Right renal pelvis (tissue), 4 donors: ENCODE results near the gene SIDT1. TPM values are rescaled to one million over a fixed set of nuclear protein-coding genes. Genes with fewer than 3 reads are reported as not detected.

ENCODE experiments used
- DNase-seq, 4 donors: peaks; one replicate each; pipeline ENCODE4 v3.0.0-alpha.2; 2013; ENCODE audit warnings: low read depth in 4 of 4, low spot score in 3 of 4, missing footprints in 1 of 4
- polyA plus RNA-seq, 4 donors: library from polyadenylated mRNA; unstranded; fragments of 120-200 nt; gene quantifications; one replicate each; pipeline ENCODE4 v1.2.1, GENCODE V29; 2013; ENCODE audit not compliant: insufficient read length in 4 of 4

SIDT1 gene
- 1 to 10 TPM; 2.7 to 3.8 (median 3.2) TPM for polyA plus RNA-seq

- DNase-seq: no peak
These were observed at the start of gene SIDT1 for GRCh38 chr3:113531826-113532697. SIDT1 (plus strand) TSS chr3:113532555; CDS start chr3:113533022, 467 bp downstream.

- no peak for DNase-seq
These were observed 47.2 kb upstream of the SIDT1 start for GRCh38 chr3:113485161-113485609.

- peak in 1 of 4 donors; percentile 16 for DNase-seq
These were observed 37.3 kb upstream of the SIDT1 start for GRCh38 chr3:113495035-113495434.

- DNase-seq: no peak
These were observed 35.4 kb upstream of the SIDT1 start for GRCh38 chr3:113496924-113497323.

- DNase-seq: no peak
These were observed 33.9 kb upstream of the SIDT1 start for GRCh38 chr3:113498221-113499005.

- no peak for DNase-seq
These were observed 33.3 kb upstream of the SIDT1 start for GRCh38 chr3:113499081-113499480.

- no peak for DNase-seq
These were observed 30.8 kb upstream of the SIDT1 start for GRCh38 chr3:113501597-113501996.

GRCh38 chr3:113505867-113506266 lies 26.5 kb upstream of the SIDT1 start:
- no peak for DNase-seq

GRCh38 chr3:113507501-113508067 lies 24.8 kb upstream of the SIDT1 start:
- DNase-seq: no peak

- DNase-seq: no peak
These were observed 23.4 kb upstream of the SIDT1 start for GRCh38 chr3:113508966-113509365.

GRCh38 chr3:113514265-113514769 lies 18.0 kb upstream of the SIDT1 start:
- no peak for DNase-seq

GRCh38 chr3:113516115-113516505 lies 16.2 kb upstream of the SIDT1 start:
- DNase-seq: no peak

- DNase-seq: no peak
These were observed 10.4 kb upstream of the SIDT1 start for GRCh38 chr3:113521981-113522380.

- no peak for DNase-seq
These were observed 9.1 kb upstream of the SIDT1 start for GRCh38 chr3:113523241-113523640.

GRCh38 chr3:113532698-113533533 lies 561 bp downstream of the SIDT1 start:
- DNase-seq: no peak

GRCh38 chr3:113533534-113533892 lies 1.2 kb downstream of the SIDT1 start:
- DNase-seq: no peak

- no peak for DNase-seq
These were observed 2.0 kb downstream of the SIDT1 start for GRCh38 chr3:113534365-113534764.

GRCh38 chr3:113535898-113536297 lies 3.5 kb downstream of the SIDT1 start:
- no peak for DNase-seq

GRCh38 chr3:113536627-113537101 lies 4.3 kb downstream of the SIDT1 start:
- DNase-seq: no peak

- no peak for DNase-seq
These were observed 4.8 kb downstream of the SIDT1 start for GRCh38 chr3:113537155-113537554.
